Neural progenitor cell (in vitro differentiated cells): ENCODE data around the gene CLN5.

Experiments
- CTCF ChIP-seq: fragments of 200-600 bp; sonication (generic); IDR thresholded peaks from 2 replicates; pipeline ENCODE4 v1.5.1; 2017; ENCODE audit warnings: antibody characterized with exemption, mild to moderate bottlenecking
- EZH2phosphoT487 ChIP-seq: fragments of 200-600 bp; sonication (generic); IDR thresholded peaks from 2 replicates; pipeline ENCODE4 v1.6.1; 2017; ENCODE audit warnings: antibody characterized with exemption

- TF ChIP-seq CTCF (no peak), EZH2phosphoT487 (no peak)
These were observed 30.5 kb downstream of the CLN5 start for GRCh38 chr13:77022341-77022740.
